ENCODE measurements around the gene BAX. TPM values are rescaled to one million over a fixed set of nuclear protein-coding genes. Genes with fewer than 3 reads are reported as not detected.
A peak's percentile ranks its signal among the peaks of the same experiment; 100 is the strongest.

Gene BAX
- total and polyA plus RNA-seq, 9 of the 15 experiments (the other 6 are each of a cell fraction or from before 2014, with no cell fraction given) = 3.2 to 95.4 (median 44.5) TPM

DNA sequence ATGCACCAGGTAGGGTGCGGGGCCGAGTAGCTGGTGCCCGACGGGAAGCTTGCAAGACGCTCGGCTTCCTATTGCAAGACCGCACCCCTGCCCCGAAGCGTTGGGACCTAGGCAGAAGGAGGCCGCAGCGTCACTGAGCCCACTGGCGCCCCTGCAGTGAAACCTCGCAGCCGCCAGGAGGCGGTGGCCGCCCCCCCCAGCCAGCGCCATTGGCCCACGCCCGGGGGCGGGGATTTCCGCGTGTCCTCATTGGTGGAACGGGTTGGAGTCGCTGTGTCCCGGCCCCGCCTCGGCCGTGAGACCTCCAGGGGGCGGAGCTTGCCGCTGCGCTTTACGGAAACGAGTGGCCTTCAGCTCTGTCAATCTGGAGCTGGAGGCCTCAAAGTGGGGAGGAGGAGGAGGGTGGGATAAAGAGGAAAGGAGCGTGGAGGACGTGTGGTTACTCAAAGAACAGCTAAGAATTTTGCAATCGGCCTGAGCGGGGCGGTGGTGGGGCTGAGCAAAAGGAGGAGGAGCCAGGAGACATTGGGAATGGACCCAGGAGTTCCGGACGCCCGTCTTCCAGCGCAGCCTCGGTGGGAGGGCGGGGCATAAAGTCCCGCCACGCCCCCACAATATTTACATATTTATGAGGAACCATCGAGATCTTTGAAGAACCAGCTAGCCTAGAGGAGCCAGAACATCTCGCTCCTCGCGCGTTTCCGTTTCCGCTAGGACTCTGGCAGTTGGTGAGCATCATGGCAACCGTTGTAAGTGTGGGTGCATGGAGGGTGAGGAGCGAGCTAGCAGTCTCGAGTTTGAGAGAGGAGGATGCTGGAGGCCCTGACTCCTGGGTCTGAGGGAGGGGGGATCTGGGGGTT is 38.7 kb downstream of the BAX start, which contains the start of the genes GYS1 and RUVBL2 (continued):
- TF ChIP-seq, protein P1, sequence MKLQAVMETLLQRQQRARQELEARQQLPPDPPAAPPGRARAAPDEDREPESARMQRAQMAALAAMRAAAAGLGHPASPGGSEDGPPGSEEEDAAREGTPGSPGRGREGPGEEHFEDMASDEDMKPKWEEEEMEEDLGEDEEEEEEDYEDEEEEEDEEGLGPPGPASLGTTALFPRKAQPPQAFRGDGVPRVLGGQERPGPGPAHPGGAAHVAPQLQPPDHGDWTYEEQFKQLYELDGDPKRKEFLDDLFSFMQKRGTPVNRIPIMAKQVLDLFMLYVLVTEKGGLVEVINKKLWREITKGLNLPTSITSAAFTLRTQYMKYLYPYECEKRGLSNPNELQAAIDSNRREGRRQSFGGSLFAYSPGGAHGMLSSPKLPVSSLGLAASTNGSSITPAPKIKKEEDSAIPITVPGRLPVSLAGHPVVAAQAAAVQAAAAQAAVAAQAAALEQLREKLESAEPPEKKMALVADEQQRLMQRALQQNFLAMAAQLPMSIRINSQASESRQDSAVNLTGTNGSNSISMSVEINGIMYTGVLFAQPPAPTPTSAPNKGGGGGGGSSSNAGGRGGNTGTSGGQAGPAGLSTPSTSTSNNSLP (IDR thresholded peaks at IDR 0.05; ENCODE audit: borderline replicate concordance, low read depth, low read length) = 0 out of 2 replicates have a peak, but pooled peaks have one; percentile 20
- TF ChIP-seq XRCC3 (IDR thresholded peaks at IDR 0.05) (no peak), SETDB1 (IDR thresholded peaks at IDR 0.05; ENCODE audit: low read length) (no peak), PYGO2 (tag; IDR thresholded peaks at IDR 0.05) (no peak), RNF2 (IDR thresholded peaks at IDR 0.05) (no peak), LEF1 (IDR thresholded peaks at IDR 0.05) (no peak), PPARD (CRISPR knock-in tag; IDR thresholded peaks at IDR 0.05) (no peak), ZC3H4 (CRISPR knock-in tag; IDR thresholded peaks at IDR 0.05; ENCODE audit: borderline replicate concordance) (no peak), ZNF408 (CRISPR knock-in tag; IDR thresholded peaks at IDR 0.05; ENCODE audit: low read depth) (no peak), MCM2 (IDR thresholded peaks at IDR 0.05; ENCODE audit: low read depth) (no peak), MAFF (IDR thresholded peaks at IDR 0.05; ENCODE audit: low read length) (no peak), KDM2B (CRISPR knock-in tag; IDR thresholded peaks at IDR 0.05) (no peak), JUND (IDR thresholded peaks at IDR 0.05; ENCODE audit: borderline replicate concordance, low read depth, low read length) (peak; percentile 53), JUND (tag; IDR thresholded peaks at IDR 0.05; ENCODE audit: borderline replicate concordance, low read depth, low read length) (no peak; the same call in 2 of the 3 replicates), TOE1 (IDR thresholded peaks at IDR 0.05; ENCODE audit: borderline replicate concordance) (peak; percentile 10; the same call in 1 of the 2 replicates), TOE1 (CRISPR knock-in tag; IDR thresholded peaks at IDR 0.05; ENCODE audit: borderline replicate concordance, low read depth) (no peak), ETV6 (IDR thresholded peaks at IDR 0.05; ENCODE audit: borderline replicate concordance in 1 of 2, low read depth in 2 of 2, low read length in 1 of 2) (no peak), ETV6 (CRISPR knock-in tag; IDR thresholded peaks at IDR 0.05; ENCODE audit: borderline replicate concordance) (no peak)
- TF ChIP-seq, protein P2, sequence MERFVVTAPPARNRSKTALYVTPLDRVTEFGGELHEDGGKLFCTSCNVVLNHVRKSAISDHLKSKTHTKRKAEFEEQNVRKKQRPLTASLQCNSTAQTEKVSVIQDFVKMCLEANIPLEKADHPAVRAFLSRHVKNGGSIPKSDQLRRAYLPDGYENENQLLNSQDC (CRISPR knock-in tag; IDR thresholded peaks at IDR 0.05) = no peak
- TF ChIP-seq, protein P3, sequence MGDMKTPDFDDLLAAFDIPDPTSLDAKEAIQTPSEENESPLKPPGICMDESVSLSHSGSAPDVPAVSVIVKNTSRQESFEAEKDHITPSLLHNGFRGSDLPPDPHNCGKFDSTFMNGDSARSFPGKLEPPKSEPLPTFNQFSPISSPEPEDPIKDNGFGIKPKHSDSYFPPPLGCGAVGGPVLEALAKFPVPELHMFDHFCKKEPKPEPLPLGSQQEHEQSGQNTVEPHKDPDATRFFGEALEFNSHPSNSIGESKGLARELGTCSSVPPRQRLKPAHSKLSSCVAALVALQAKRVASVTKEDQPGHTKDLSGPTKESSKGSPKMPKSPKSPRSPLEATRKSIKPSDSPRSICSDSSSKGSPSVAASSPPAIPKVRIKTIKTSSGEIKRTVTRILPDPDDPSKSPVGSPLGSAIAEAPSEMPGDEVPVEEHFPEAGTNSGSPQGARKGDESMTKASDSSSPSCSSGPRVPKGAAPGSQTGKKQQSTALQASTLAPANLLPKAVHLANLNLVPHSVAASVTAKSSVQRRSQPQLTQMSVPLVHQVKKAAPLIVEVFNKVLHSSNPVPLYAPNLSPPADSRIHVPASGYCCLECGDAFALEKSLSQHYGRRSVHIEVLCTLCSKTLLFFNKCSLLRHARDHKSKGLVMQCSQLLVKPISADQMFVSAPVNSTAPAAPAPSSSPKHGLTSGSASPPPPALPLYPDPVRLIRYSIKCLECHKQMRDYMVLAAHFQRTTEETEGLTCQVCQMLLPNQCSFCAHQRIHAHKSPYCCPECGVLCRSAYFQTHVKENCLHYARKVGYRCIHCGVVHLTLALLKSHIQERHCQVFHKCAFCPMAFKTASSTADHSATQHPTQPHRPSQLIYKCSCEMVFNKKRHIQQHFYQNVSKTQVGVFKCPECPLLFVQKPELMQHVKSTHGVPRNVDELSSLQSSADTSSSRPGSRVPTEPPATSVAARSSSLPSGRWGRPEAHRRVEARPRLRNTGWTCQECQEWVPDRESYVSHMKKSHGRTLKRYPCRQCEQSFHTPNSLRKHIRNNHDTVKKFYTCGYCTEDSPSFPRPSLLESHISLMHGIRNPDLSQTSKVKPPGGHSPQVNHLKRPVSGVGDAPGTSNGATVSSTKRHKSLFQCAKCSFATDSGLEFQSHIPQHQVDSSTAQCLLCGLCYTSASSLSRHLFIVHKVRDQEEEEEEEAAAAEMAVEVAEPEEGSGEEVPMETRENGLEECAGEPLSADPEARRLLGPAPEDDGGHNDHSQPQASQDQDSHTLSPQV (IDR thresholded peaks at IDR 0.05) = no peak
- TF ChIP-seq, protein P4, sequence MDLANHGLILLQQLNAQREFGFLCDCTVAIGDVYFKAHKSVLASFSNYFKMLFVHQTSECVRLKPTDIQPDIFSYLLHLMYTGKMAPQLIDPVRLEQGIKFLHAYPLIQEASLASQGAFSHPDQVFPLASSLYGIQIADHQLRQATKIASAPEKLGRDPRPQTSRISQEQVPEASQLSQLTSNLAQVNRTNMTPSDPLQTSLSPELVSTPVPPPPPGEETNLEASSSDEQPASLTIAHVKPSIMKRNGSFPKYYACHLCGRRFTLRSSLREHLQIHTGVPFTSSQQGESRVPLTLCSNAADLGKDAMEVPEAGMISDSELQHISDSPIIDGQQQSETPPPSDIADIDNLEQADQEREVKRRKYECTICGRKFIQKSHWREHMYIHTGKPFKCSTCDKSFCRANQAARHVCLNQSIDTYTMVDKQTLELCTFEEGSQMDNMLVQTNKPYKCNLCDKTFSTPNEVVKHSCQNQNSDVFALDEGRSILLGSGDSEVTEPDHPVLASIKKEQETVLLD (IDR thresholded peaks at IDR 0.05) = peak; percentile 89; the same call in 1 of the 2 replicates
